GM12878 (cell line): ENCODE measurements around the gene CDK17. TPM values are rescaled to one million over a fixed set of nuclear protein-coding genes. Genes with fewer than 3 reads are reported as not detected.

Experiments
- ATAC-seq: fragments of 200-7000 bp; cut with Tn5 transposase; 3 replicates; pipeline ENCODE4 v1.9.1; 2020; ENCODE audit warnings: mild to moderate bottlenecking, moderate library complexity
- BruUV-seq: library from RNA; stranded (reverse); fragments of 400-500 nt; replicated peaks from 2 replicates; lab custom pipeline; 2021; lab: Mats Ljungman, UMichigan
- CTCF ChIA-PET: fragments of 300-600 bp; sonication (Branson Sonifier 250); formaldehyde crosslinking; extraction: SDS; loops from one replicate; lab custom pipeline; 2021; ENCODE audit warnings: inconsistent platforms; lab: Yijun Ruan, JAX
- POLR2A ChIA-PET: fragments of 350-600 bp; formaldehyde crosslinking; extraction: SDS; loops from one replicate; lab custom pipeline; 2021; ENCODE audit warnings: inconsistent platforms; lab: Charles Lee
- RAD21 ChIA-PET: fragments of 300-600 bp; sonication (Branson Sonifier 250); formaldehyde crosslinking; loops from one replicate; lab custom pipeline; 2023; ENCODE audit warnings: antibody characterized with exemption; ENCODE audit not compliant: unreplicated experiment; lab: Charles Lee
- SMC1A ChIA-PET: fragments of 300-600 bp; sonication (Branson Sonifier 250); formaldehyde crosslinking; loops from one replicate; lab custom pipeline; 2023; ENCODE audit not compliant: unreplicated experiment, uncharacterized antibody; lab: Charles Lee
- DNase-seq: peaks from one replicate; pipeline ENCODE4 v3.0.0-alpha.2; 2011; ENCODE audit warnings: low read depth, low spot score
- FAIRE-seq: peaks from 3 replicates; lab custom pipeline; 2011; peaks lifted over from hg19 to GRCh38; lab: Jason Lieb, UNC
- H2AFZ ChIP-seq: 2 replicates; pipeline ENCODE4 v1.6.0; 2011; ENCODE audit warnings: low read depth, low read length, control low read depth; ENCODE audit not compliant: control insufficient read depth
- H3K27ac ChIP-seq: 2 replicates; pipeline ENCODE4 v1.5.1; 2011; ENCODE audit warnings: control low read depth; ENCODE audit not compliant: control insufficient read depth, insufficient read depth
- H3K27me3 ChIP-seq, 2 experiments: replicated peaks in 1 of 2; 2 replicates each; pipeline versions ENCODE4 v1.6.0 to v1.6.1; 2011; ENCODE audit warnings: low read length in 1 of 2; ENCODE audit not compliant: control insufficient read depth in 2 of 2, insufficient read depth in 2 of 2
- H3K36me3 ChIP-seq, 2 experiments: 2 replicates each; pipeline ENCODE4 v1.5.1; 2011; ENCODE audit warnings: low read length in 1 of 2; ENCODE audit not compliant: control insufficient read depth in 2 of 2, insufficient read depth in 2 of 2
- H3K4me1 ChIP-seq: 2 replicates; pipeline ENCODE4 v1.6.1; 2011; ENCODE audit warnings: mild to moderate bottlenecking, low read length, moderate library complexity, mixed read lengths; ENCODE audit not compliant: control insufficient read depth, insufficient read depth
- H3K4me2 ChIP-seq: 2 replicates; pipeline ENCODE4 v1.6.0; 2011; ENCODE audit warnings: control low read depth; ENCODE audit not compliant: control insufficient read depth, insufficient read depth
- H3K4me3 ChIP-seq: fragments of 200-600 bp; sonication (generic); 2 replicates; pipeline ENCODE4 v1.5.1; 2016
- H3K79me2 ChIP-seq: 2 replicates; pipeline ENCODE4 v1.6.0; 2011; ENCODE audit warnings: low read length; ENCODE audit not compliant: control insufficient read depth, insufficient read depth
- H3K9ac ChIP-seq: 2 replicates; pipeline ENCODE4 v1.8.0; 2011; ENCODE audit warnings: low read length, control low read depth, mixed read lengths; ENCODE audit not compliant: control insufficient read depth, insufficient read depth
- H3K9me3 ChIP-seq: replicated peaks from 3 replicates; pipeline ENCODE4 v1.5.1; 2011; ENCODE audit warnings: mild to moderate bottlenecking, low read length; ENCODE audit not compliant: control insufficient read depth, insufficient read depth
- H4K20me1 ChIP-seq: 2 replicates; pipeline ENCODE4 v1.6.0; 2011; ENCODE audit not compliant: control insufficient read depth, insufficient read depth
- BCL3 ChIP-seq: IDR thresholded peaks from 2 replicates; pipeline ENCODE4 v1.6.1; 2011; ENCODE audit warnings: borderline replicate concordance, low read depth, mild to moderate bottlenecking, moderate library complexity, low read length; ENCODE audit not compliant: insufficient read depth, poor library complexity, severe bottlenecking
- BRCA1 ChIP-seq: IDR thresholded peaks from 2 replicates; pipeline ENCODE4 v1.6.1; 2011; ENCODE audit warnings: low read depth, low read length, improper control_type of control experiment
- CBX5 ChIP-seq: sonication (generic); IDR thresholded peaks from 2 replicates; pipeline ENCODE4 v1.6.1; 2016; ENCODE audit warnings: low read depth, moderate library complexity, mild to moderate bottlenecking, inconsistent platforms
- CEBPB ChIP-seq, 2 experiments: fragments of 150-350 bp in 1 of 2; IDR thresholded peaks; 2 replicates each; pipeline ENCODE4 v1.6.1; 2012 to 2014; ENCODE audit warnings: low read depth in 2 of 2, low read length in 2 of 2, borderline replicate concordance in 1 of 2, inconsistent platforms in 1 of 2
- CHD1 ChIP-seq: IDR thresholded peaks from 2 replicates; pipeline ENCODE4 v1.6.1; 2012; ENCODE audit warnings: low read depth, low read length, improper control_type of control experiment
- ESRRA ChIP-seq: IDR thresholded peaks from 2 replicates; pipeline ENCODE4 v1.6.1; 2012; ENCODE audit warnings: mild to moderate bottlenecking, low read length, improper control_type of control experiment
- ETV6 ChIP-seq, 2 experiments: fragments of 450-650 bp in 1 of 2; IDR thresholded peaks in 1 of 2; conservative IDR thresholded peaks in 1 of 2; 2 replicates each; pipeline ENCODE4 v1.6.1; 2014; ENCODE audit warnings: antibody characterized with exemption in 1 of 2, borderline replicate concordance in 1 of 2, low read depth in 1 of 2, mild to moderate bottlenecking in 1 of 2, moderate library complexity in 1 of 2
- NFYA ChIP-seq: IDR thresholded peaks from 2 replicates; pipeline ENCODE4 v1.6.1; 2011; ENCODE audit warnings: low read depth, mild to moderate bottlenecking, low read length, improper control_type of control experiment, borderline replicate concordance
- PKNOX1 ChIP-seq: fragments of 450-650 bp; IDR thresholded peaks from 2 replicates; pipeline ENCODE4 v1.6.1; 2016; ENCODE audit warnings: mild to moderate bottlenecking
- TARDBP ChIP-seq: IDR thresholded peaks from 2 replicates; pipeline ENCODE4 v1.6.1; 2016; ENCODE audit warnings: borderline replicate concordance
- TCF3 ChIP-seq: IDR thresholded peaks from 2 replicates; pipeline ENCODE4 v1.6.1; 2012; ENCODE audit warnings: low read depth, mild to moderate bottlenecking, low read length, borderline replicate concordance; ENCODE audit not compliant: insufficient read depth
- WRNIP1 ChIP-seq: IDR thresholded peaks from 2 replicates; pipeline ENCODE4 v1.6.1; 2011; ENCODE audit warnings: low read depth, low read length, improper control_type of control experiment, borderline replicate concordance
- ZNF592 ChIP-seq: fragments of 450-650 bp; IDR thresholded peaks from 2 replicates; pipeline ENCODE4 v1.6.1; 2017; ENCODE audit warnings: mild to moderate bottlenecking, moderate library complexity
- ZSCAN29 ChIP-seq: fragments of 450-650 bp; IDR thresholded peaks from 2 replicates; pipeline ENCODE4 v1.6.1; 2017; ENCODE audit warnings: mild to moderate bottlenecking, moderate library complexity
- WGBS: methylation state at CpG from one replicate; pipeline ENCODE4 v1.1.6; 2016; ENCODE audit warnings: low lambda C conversion rate; ENCODE audit not compliant: insufficient replicate concordance, insufficient coverage; ENCODE audit errors: missing lambda C conversion rate; 5-methylcytosine and 5-hydroxymethylcytosine counted together
- in situ Hi-C: fragments of 300-500 bp; cut with MboI; formaldehyde crosslinking; loops from 9 replicates; pipeline ENCODE4 v1.14.3; 2018; ENCODE audit warnings: mixed read lengths
- intact Hi-C: fragments of 100-400 bp; cut with micrococcal nuclease; formaldehyde crosslinking; loops from one replicate; pipeline ENCODE4 v1.14.2; 2022; ENCODE audit not compliant: unreplicated experiment
- polyA plus RNA-seq, 11 experiments: library from polyadenylated mRNA; depleted of rRNA in 4 of 11; unstranded in 6 of 11; stranded (reverse) in 5 of 11; fragments of >200 nt; fragmentation: Nextera tagmentation in 4 of 11; fragmentation: Illumina TruSeq in 1 of 11; extraction: Ambion mirVana in 4 of 11; extraction: Trizol in 1 of 11; gene quantifications; 1 replicate in 1 of 11; 2 replicates in 10 of 11; pipeline versions ENCODE4 v1.2.1 to v1.2.3, GENCODE V29; 2011 to 2016; ENCODE audit warnings: inconsistent platforms in 2 of 11, missing spikeins in 2 of 11, low read depth in 1 of 11
- total RNA-seq, 4 experiments: library from RNA; depleted of rRNA in 3 of 4; stranded (reverse); fragments of >200 nt in 3 of 4; fragmentation: Illumina TruSeq in 1 of 4; extraction: Trizol in 1 of 4; gene quantifications; 2 replicates each; pipeline versions ENCODE4 v1.2.1 to v1.2.3, GENCODE V29; 2013 to 2021

CDK17 gene
- total and polyA plus RNA-seq, 10 of the 15 experiments (the other 5 are each of a cell fraction or from before 2014, with no cell fraction given) = 5.6 to 45.6 (median 18.3) TPM

- H3K27ac ChIP-seq = no peak overlapping the region
- SMC1A ChIA-PET = interaction anchor here (0.8 to 1.2 kb wide), 3 partner anchors 10 to 272 kb away, joined by 3 read pairs; no protein-coding TSS in a partner anchor
- no peaks in the 10 kb centered on the region for H3K9me3 ChIP-seq
- peaks cover 0 to 13% of the 10 kb centered on the region in 2 experiments; a peak in 3 of 4 replicates for H3K36me3 ChIP-seq
- H3K4me3 ChIP-seq = no peak overlapping the region
- H3K27me3 ChIP-seq = no peaks in the 10 kb centered on the region
- TF ChIP-seq CHD1 = no peak
- no peak for TF ChIP-seq BRCA1
- TF ChIP-seq CEBPB (IDR thresholded peaks at IDR 0.05; ENCODE audit: borderline replicate concordance in 1 of 2, low read depth in 2 of 2, low read length in 2 of 2) = no peak
- no peak for TF ChIP-seq BCL3
- no peak for TF ChIP-seq ZNF592
- no peak for TF ChIP-seq TCF3
- TF ChIP-seq CBX5 = no peak
- TF ChIP-seq WRNIP1 = no peak
- no peak for TF ChIP-seq PKNOX1
- no peak for TF ChIP-seq ZSCAN29
- TF ChIP-seq ETV6 (conservative IDR thresholded peaks at IDR 0.05 in 1 of 2, IDR thresholded peaks at IDR 0.05 in 1 of 2; ENCODE audit: borderline replicate concordance in 1 of 2, low read depth in 1 of 2) = no peak
- no peak for TF ChIP-seq ESRRA
- no peak for TF ChIP-seq TARDBP
- TF ChIP-seq NFYA = no peak
- intact Hi-C loops = no loop called here
- H3K79me2 ChIP-seq = no peaks in the 10 kb centered on the region
- no peak overlapping the region for H2AFZ ChIP-seq
- no peaks in the 10 kb centered on the region for H3K4me1 ChIP-seq
- FAIRE-seq = no peak
- RAD21 ChIA-PET = interaction anchor here (1.6 kb wide), 1 partner anchor 30 kb away, joined by 3 read pairs; no protein-coding TSS in a partner anchor
- POLR2A ChIA-PET = interaction anchor here (0.7 kb wide), 2 partner anchors 24 to 188 kb away, joined by 3 to 6 read pairs; no protein-coding TSS in a partner anchor
- H3K4me2 ChIP-seq = no peak overlapping the region
- DNase-seq = no peak
- WGBS = 88% methylated on average over 13 of the region's 13 CpGs
- BruUV-seq = no TSS peak
- in situ Hi-C loops = no loop called here
- ATAC-seq = no peak
- no peaks in the 10 kb centered on the region for H4K20me1 ChIP-seq
- H3K9ac ChIP-seq = no peak overlapping the region
- CTCF ChIA-PET = interaction anchor here (1.3 to 1.8 kb wide), 2 partner anchors 14 to 30 kb away, joined by 3 to 4 read pairs; no protein-coding TSS in a partner anchor
These were observed 155.4 kb downstream of the CDK17 start for GRCh38 chr12:96244826-96245225.
